ELR (cell line): Measurements from ENCODE around the gene HENMT1.
"Not testable (repeated sequence)": the region's sequence is repeated elsewhere in the genome, so short reads cannot be mapped to it uniquely, and the experiment has no call there.

Experiments used
- DNase-seq: peaks from one replicate; pipeline ENCODE4 v3.0.0-alpha.2; 2015; ENCODE audit warnings: low read depth

HENMT1 gene

DNA sequence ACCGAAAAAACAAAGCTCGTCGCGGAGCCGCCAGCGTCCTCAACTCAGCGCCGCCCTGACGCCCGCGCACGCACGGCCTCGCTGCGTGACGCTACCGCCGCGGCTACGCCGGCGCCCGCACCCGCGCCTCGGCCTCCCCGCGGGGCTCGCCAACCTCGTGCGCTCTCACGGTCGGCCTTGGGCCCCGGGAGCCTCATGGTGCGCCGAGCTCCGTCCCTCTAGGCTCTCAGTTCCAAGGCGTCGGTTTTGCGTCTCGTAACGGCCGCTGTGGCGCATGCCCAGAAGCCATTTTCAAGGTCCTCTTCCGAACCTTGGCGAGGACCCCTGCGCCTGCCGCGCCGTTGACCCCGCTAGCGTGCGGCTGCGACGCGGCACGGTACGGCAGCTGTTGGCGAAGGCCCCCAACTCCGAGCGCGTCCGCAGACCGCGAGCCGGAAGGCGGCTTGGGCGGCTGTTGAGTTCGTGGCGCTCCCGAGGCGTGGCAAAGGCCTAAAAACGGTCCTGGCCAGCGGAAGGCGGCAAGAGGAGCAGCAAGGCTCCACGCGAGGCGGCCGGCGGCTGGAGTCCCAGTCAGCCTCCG lies at the start of gene HENMT1:
TSS of gene HENMT1 (minus strand) at position 64 of the 580 bp plus-strand sequence. CDS start 1,209 bp downstream, outside the sequence.
- DNase-seq, result peak; percentile 58

DNA sequence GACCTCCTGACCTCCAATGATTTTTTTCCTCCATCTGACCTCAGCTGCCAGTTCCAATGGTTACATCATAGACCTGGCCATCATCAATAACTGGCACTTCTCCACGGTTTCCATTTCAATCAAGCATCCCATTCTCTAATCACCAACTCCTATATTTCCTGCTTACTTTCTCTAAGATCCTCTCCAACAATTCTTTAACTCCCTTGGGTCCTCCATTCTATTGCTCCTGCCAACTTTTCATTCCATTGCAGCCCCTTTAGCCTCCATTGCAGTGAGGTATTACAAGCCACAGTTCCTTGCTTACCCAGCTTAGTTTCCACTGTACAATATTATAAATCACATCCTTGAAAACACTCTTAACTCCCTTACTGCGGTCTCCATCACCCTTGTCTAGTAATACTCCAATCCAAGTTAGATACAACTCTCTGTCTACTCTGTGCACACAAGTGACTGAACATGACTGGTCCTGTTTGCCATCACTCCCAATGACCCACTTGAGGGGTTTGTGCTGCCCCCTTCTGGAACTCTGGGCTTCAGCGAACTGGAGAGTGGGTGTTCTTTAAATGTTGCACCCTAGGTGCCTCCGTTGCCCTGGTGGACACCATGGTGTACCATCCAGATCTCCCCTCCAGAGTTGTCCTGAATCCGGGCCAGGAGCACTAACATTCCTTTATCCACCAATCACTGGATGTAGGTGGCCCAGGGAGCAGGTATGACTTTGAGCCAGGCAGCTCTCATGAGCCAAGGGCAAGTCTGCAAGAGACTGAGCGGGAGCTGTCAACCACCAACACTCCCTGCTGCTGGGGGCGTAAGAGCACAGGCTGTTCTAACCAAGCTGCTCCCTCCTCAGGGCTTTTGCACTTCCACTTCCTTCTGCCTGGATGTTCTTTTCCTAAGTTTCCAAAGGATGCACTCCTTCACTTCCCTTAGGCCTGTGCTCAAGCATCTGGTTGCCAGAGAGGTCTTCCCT lies 48.1 kb upstream of the HENMT1 start:
- peak; percentile 24 for DNase-seq

DNA sequence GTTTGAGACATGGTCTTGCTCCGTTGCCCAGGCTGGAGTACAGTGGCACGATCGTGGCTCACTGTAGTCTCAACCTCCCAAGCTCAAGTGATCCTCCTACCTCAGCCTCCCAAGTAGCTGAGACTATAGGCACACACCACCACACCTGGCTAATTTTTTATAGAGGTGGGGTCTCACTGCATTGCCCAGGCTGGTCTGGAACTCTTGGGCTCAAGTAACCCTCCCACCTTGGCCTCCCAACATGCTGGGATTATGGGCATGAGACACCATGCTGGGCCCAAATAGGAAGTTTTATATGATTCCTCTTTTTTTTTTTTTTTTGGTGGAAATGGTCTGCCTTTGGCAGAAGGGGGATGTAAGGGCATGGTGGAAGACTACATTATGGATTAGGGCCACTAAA lies 45.8 kb upstream of the HENMT1 start:
- DNase-seq, result no peak

- peak; percentile 82 for DNase-seq
These were observed 43.6 kb upstream of the HENMT1 start for GRCh38 chr1:108704496-108704895.

DNA sequence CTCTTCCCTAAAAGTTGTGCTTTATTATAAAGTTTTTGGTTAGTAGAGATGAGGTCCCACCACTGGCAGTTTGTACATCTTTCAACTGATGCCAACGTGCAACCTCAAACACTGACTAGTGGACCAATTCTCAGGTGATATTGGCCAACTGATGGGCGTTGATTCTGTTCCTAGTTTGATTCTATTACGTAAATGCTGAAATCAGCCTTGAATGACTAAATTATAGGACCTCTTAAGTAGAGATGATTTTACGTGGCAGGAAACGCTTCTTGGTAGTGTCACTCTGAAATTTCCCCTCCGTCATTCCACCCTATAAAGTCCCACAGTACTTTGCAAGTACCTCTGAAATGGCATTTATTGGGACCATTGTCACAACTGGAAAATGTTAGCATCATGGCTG lies 43.0 kb upstream of the HENMT1 start:
- DNase-seq, result peak; percentile 62

DNA sequence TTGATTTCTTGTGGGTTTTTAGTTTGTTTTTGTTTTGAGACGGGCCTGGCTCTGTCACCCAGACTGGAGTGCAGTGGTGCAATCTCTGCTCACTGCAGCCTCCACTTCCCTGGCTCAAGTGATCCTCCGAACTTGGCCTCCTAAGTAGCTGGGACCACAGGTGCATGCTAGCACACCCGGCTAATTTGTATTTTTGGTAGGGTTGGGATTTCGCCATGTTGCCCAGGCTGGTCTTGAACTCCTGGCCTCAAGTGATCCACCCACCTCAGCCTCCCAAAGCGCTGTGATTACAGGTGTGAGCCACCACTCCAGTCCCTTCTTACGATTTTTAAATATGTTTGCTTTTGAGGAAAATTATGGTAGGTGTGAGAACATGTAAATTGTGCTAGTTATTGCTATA lies 41.2 kb upstream of the HENMT1 start:
- not testable (repeated sequence) for DNase-seq

- no peak for DNase-seq
These were observed 40.4 kb upstream of the HENMT1 start for GRCh38 chr1:108701176-108701849.

DNA sequence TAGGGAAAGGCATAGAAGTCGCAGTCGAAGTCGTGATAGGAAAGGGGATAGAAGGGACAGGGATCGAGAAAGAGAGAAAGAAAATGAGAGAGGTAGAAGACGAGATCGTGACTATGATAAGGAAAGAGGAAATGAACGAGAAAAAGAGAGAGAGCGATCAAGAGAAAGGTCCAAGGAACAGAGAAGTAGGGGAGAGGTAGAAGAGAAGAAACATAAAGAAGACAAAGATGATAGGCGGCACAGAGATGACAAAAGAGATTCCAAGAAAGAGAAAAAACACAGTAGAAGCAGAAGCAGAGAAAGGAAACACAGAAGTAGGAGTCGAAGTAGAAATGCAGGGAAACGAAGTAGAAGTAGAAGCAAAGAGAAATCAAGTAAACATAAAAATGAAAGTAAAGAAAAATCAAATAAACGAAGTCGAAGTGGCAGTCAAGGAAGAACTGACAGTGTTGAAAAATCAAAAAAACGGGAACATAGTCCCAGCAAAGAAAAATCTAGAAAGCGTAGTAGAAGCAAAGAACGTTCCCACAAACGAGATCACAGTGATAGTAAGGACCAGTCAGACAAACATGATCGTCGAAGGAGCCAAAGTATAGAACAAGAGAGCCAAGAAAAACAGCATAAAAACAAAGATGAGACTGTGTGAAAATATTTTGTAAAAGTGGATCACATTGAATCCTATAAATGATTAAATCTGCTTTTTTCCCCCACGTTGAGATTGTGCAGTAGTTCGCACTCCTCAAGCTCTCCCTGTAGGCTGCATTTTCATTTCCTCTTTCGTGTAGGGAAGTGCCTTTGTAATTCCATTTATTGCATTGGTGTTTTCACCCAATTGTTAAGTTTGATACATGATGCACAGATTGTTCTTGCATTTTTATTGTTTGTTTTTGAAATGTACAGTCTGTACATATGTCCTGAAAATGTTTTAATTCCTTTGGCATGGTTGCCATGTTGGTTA lies 38.8 kb upstream of the HENMT1 start:
- no peak for DNase-seq

DNA sequence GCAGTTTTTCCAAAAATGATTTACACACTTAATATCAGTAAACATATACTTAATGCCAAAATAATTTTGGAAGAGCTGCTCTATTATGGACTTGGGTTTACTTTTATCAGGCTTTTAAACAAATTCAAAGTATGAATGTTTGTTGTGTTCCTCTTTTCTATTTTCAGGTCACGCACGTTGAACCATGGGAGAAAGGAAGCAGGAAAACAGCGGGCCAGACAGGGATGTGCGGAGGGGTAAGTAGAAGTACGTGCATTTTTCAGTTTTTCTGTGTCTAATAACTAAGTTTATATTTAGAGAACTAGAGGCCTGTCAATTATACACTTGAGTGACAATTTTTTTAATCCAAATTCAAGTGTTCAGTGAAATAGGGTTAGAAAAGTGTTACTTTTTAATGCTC lies 34.6 kb upstream of the HENMT1 start:
- DNase-seq, result no peak

DNA sequence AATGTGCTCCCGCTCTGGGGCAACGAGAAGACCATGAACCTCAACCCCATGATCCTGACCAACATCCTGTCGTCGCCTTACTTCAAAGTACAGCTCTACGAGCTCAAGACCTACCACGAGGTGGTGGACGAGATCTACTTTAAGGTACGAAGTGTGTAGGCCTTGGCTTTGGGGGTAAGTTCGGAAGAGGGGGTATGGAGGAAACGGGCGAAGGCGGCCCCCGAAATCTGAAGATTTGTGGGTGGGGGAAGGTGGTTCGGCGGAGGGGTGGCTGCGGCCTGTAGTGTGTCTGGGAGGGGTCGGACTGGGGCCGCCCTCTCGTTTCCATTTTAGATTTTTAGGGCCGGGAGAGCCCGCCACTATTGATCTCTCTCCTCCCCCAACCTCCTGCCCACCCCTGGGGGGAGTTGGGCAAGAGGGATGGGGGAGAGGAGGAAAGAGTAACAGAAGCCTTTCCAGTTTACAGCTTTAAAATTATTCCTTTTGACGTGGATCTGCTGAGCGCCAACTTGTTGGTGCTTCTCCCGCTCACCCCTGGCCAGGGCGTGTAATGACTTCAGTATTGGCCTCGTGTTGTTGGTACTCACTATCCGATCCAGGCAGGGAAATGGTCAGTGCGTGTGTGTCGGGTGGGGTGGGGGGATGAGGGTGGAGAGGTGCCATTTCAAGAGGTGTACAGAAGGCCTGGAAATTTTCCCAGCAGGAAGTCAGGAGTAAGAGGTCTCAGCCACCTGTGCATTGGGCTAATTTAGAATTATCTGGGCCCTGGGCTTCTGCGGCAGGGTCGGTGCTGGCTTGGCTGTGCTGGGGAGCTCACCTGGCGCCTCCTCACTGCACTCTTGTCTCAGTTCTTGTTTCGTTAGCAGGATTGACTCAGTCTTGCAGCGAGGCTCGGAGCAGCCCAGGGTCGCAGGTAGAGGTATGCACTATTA lies 32.1 kb upstream of the HENMT1 start:
- peak; percentile 76 for DNase-seq

GRCh38 chr1:108691942-108692723 lies 31.2 kb upstream of the HENMT1 start, which contains the start of gene PRPF38B:
TSS of gene PRPF38B (plus strand) at chr1:108692310. CDS start at chr1:108692592, 282 bp downstream.
- peak; percentile 94 for DNase-seq

DNA sequence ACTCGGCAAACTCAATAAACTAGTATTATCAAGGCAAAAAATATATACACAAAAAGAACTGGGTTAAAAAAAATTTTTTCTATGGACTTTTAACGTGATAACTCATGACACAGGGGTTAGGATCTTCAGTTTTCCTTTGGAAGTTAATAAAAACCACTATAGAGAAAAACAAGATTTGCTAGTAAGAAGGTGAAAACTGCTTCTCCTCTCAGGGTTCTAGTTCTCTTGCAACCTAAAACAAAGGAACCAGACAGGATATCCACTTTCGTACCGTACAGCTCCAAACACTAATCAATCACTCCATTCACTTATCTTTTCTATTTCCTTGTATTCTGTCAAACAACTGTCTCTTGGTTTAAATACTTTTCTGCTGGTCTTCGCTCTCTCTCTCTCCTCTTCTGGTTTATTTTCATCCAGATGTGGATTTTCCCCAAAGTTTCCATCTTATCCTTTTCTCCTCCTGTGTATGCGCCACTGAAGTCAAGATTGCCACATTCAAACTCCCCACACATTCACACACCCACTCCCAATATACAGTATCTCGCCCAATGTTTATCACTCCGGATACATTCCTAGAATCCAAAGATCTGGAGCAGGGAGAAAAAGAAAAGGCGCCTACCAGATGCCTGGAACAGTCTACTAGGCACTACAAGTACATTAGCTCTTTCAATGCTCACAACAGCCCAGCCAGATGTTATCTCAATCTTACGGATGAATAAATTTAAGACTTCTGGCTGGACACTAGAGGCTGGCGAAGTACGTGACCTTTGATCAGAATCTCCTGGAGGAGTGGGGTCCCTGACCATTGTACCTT lies 30.4 kb upstream of the HENMT1 start:
- no peak for DNase-seq

- DNase-seq, result no peak
These were observed 25.9 kb upstream of the HENMT1 start for GRCh38 chr1:108686614-108687313.

- DNase-seq, result no peak
These were observed 24.6 kb upstream of the HENMT1 start for GRCh38 chr1:108685529-108685928.

DNA sequence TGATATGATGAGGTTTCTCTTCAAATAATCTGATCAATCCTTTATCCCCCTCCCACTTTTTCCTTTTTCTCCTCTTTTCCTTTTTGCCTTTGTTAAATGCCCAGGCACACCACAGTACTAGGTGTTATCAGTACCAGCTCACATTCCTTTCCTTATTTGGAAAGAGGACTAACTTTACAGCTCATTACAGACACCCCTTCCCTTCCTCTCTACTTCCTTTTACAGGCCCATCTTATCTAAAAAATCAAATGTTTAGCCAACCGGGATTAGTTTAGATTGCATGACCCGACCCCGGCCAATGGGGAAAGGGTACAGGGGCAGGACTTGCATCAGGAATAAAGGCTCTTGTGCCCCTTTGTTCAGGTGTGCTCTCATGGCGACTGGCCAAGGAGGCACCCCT lies 20.8 kb upstream of the HENMT1 start:
- DNase-seq, result not testable (repeated sequence)

DNA sequence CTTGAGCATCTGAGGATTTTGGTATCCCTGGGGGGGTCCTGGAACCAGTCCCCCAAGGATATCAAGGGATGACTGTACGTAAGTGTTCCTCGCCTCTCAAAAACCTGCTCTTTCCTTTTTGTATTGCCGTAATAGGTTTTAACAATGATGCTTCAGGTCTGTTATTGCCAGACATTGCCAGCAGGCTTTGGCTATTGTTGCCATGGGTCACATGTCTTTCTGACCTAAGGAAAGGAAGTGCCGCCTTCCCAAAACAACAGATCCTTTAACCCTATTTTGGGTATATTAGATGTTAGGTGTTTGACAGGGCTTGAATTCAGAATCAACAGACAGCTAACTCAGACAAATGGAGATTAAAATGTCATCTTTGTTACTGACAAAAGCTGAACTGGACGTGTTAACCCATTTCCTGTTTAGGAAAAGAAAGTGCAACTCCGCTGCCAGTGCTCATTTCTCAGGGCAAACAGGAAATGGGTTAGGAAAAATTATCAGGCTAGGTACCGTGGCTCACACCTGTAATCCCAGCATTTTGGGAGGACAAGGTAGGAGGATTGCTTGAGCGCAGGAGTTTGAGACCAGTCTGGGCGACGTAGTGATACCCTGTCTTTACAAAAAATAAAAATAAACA lies 18.8 kb upstream of the HENMT1 start:
- DNase-seq, result no peak

GRCh38 chr1:108678706-108679105 lies 17.8 kb upstream of the HENMT1 start:
- no peak for DNase-seq

DNA sequence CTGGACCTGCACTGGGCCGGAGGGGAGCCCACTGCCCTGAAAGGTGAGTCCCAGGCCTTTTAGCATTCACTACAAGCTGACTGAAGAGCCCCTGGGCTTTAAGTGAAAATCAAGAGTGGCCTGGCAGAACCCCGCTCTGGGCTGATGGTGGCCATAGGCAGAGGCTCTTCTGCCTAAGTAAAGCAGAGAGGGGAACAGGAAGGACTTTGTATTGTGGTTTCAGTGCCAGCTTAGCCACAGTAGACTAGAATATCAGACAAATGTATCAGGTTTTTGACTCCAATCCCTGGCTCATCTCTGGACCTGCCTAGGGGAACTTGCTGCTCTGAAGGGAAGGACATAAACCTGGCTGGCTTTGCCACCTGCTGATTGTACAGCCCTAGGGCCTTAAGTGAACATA lies 10.2 kb upstream of the HENMT1 start:
- DNase-seq, result no peak
